ENCODE data around the gene WDR62. TPM values are rescaled to one million over a fixed set of nuclear protein-coding genes. Genes with fewer than 3 reads are reported as not detected.

Gene WDR62
- polyA plus RNA-seq, 1 donor from 2014 or later: 0.35 TPM

DNA sequence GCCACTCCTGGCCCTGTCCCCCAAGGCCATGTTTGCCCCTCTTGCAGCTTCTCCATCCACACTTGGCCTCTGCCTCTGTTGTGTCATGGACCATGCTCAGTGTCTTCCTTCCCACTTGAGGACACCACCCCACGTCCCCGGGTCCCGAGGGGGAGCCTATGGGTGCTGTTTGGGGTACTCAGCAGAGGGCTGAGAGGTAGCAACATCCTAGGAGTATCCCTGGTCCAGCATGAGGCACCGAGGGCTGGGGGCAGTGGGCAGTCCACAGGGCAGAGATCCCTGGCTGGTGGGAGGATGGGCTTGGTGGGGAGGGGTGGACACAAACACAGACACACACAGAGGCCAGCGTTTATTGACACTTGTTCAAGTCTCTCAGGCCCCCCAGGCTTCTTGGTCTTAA is 95.9 kb downstream of the WDR62 start:
- H2AFZ ChIP-seq (ENCODE audit: low read depth, low read length): no peak overlapping the region
- no peaks in the 10 kb centered on the region for H3K79me2 ChIP-seq (replicated peaks; ENCODE audit: insufficient read depth, low read length)
- H3K4me3 ChIP-seq (ENCODE audit: low read length): no peak overlapping the region
- H4K20me1 ChIP-seq (ENCODE audit: insufficient read depth): no peaks in the 10 kb centered on the region
- no peaks in the 10 kb centered on the region for H3K9me2 ChIP-seq (ENCODE audit: insufficient read depth, low read length)
- H3K9ac ChIP-seq (ENCODE audit: low read length): no peak overlapping the region
- no peaks in the 10 kb centered on the region for H3F3A ChIP-seq (ENCODE audit: insufficient read depth, low read length, poor library complexity, severe bottlenecking)
- H3K9me3 ChIP-seq (ENCODE audit: low read length): no peaks in the 10 kb centered on the region
- TF ChIP-seq SMC3 (conservative IDR thresholded peaks at IDR 0.05; ENCODE audit: poor library complexity): no peak
- no peak for TF ChIP-seq MXI1 (conservative IDR thresholded peaks at IDR 0.05; ENCODE audit: poor library complexity, severe bottlenecking)
- no peak for TF ChIP-seq TAF1 (IDR thresholded peaks at IDR 0.05; ENCODE audit: low read depth)
- TF ChIP-seq, protein P1, sequence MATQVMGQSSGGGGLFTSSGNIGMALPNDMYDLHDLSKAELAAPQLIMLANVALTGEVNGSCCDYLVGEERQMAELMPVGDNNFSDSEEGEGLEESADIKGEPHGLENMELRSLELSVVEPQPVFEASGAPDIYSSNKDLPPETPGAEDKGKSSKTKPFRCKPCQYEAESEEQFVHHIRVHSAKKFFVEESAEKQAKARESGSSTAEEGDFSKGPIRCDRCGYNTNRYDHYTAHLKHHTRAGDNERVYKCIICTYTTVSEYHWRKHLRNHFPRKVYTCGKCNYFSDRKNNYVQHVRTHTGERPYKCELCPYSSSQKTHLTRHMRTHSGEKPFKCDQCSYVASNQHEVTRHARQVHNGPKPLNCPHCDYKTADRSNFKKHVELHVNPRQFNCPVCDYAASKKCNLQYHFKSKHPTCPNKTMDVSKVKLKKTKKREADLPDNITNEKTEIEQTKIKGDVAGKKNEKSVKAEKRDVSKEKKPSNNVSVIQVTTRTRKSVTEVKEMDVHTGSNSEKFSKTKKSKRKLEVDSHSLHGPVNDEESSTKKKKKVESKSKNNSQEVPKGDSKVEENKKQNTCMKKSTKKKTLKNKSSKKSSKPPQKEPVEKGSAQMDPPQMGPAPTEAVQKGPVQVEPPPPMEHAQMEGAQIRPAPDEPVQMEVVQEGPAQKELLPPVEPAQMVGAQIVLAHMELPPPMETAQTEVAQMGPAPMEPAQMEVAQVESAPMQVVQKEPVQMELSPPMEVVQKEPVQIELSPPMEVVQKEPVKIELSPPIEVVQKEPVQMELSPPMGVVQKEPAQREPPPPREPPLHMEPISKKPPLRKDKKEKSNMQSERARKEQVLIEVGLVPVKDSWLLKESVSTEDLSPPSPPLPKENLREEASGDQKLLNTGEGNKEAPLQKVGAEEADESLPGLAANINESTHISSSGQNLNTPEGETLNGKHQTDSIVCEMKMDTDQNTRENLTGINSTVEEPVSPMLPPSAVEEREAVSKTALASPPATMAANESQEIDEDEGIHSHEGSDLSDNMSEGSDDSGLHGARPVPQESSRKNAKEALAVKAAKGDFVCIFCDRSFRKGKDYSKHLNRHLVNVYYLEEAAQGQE (IDR thresholded peaks at IDR 0.05; ENCODE audit: borderline replicate concordance): no peak
- TF ChIP-seq, protein P2, sequence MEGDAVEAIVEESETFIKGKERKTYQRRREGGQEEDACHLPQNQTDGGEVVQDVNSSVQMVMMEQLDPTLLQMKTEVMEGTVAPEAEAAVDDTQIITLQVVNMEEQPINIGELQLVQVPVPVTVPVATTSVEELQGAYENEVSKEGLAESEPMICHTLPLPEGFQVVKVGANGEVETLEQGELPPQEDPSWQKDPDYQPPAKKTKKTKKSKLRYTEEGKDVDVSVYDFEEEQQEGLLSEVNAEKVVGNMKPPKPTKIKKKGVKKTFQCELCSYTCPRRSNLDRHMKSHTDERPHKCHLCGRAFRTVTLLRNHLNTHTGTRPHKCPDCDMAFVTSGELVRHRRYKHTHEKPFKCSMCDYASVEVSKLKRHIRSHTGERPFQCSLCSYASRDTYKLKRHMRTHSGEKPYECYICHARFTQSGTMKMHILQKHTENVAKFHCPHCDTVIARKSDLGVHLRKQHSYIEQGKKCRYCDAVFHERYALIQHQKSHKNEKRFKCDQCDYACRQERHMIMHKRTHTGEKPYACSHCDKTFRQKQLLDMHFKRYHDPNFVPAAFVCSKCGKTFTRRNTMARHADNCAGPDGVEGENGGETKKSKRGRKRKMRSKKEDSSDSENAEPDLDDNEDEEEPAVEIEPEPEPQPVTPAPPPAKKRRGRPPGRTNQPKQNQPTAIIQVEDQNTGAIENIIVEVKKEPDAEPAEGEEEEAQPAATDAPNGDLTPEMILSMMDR (IDR thresholded peaks at IDR 0.05; ENCODE audit: poor library complexity, severe bottlenecking): no peak
- TF ChIP-seq RAD21 (conservative IDR thresholded peaks at IDR 0.05): no peak
- no peak for TF ChIP-seq EP300 (conservative IDR thresholded peaks at IDR 0.05; ENCODE audit: poor library complexity, severe bottlenecking)
- no peak for TF ChIP-seq EZH2 (IDR thresholded peaks at IDR 0.05; ENCODE audit: borderline replicate concordance, insufficient read depth, low read length, poor library complexity, severe bottlenecking)
- no peak for TF ChIP-seq POLR2AphosphoS5 (IDR thresholded peaks at IDR 0.05)
- no peaks in the 10 kb centered on the region for H3K27me3 ChIP-seq (ENCODE audit: insufficient read depth, low read depth, low read length)
- H3K36me3 ChIP-seq (ENCODE audit: insufficient read depth, low read length): peaks cover 6% of the 10 kb centered on the region
- no peak overlapping the region for H3K4me2 ChIP-seq (ENCODE audit: low read length)
- H3K27ac ChIP-seq (ENCODE audit: low read length): no peak overlapping the region

DNA sequence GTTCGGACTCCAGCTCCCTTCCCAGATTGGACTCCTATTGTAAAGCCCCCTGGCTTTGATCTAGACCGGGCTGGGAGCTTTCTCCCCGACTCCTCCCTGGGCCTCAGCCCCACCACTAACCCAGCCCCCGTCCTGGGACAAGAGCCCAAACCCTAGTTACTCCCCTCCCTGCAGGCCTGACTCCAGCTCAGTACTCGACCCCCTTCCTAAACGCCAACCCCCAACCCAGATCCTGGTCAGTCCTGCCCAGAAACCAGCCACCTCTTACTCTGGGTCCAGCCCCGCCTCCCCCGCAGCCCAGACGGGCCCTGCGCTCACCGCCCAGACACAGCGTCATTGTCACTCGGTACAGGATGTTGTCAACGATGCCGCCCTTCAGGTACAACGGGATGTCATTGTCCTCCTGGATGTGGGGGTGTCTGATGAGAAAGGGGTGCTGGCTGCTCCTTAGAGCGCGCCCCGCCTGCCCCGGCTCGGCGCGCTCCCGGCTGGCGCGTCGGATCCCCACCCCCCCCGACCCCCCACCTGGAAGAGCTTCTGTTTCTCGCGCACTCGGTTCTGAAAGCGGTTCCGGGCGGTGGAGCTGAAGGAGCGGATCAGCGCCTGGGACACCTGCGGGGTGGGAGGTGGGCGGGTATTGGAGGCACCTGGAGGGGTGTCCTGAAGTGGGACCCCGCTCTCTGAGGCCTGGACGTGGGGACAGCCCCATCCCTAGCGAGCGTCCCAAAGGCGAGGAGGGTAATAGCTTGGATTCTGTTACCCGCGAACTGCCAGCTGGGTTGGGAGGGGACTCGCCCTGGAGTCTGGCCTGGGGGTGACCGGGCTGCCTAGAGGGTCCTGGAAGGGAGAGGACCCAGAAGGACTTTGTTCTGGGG is 96.7 kb downstream of the WDR62 start:
- no peak overlapping the region for H3K9ac ChIP-seq (ENCODE audit: low read length)

More for the DNA sequence above, 96.7 kb downstream of the WDR62 start:
- no peak overlapping the region for H3K27ac ChIP-seq (ENCODE audit: low read length)
- H3K79me2 ChIP-seq (replicated peaks; ENCODE audit: insufficient read depth, low read length): no peaks in the 10 kb centered on the region
- no peaks in the 10 kb centered on the region for H3K9me3 ChIP-seq (ENCODE audit: low read length)
- H3K27me3 ChIP-seq (ENCODE audit: insufficient read depth, low read depth, low read length): no peaks in the 10 kb centered on the region
- no peaks in the 10 kb centered on the region for H3F3A ChIP-seq (ENCODE audit: insufficient read depth, low read length, poor library complexity, severe bottlenecking)
- H3K9me2 ChIP-seq (ENCODE audit: insufficient read depth, low read length): no peaks in the 10 kb centered on the region
- H4K20me1 ChIP-seq (ENCODE audit: insufficient read depth): no peaks in the 10 kb centered on the region
- no peak overlapping the region for H2AFZ ChIP-seq (ENCODE audit: low read depth, low read length)
- no peak for TF ChIP-seq RAD21 (conservative IDR thresholded peaks at IDR 0.05)
- TF ChIP-seq EP300 (conservative IDR thresholded peaks at IDR 0.05; ENCODE audit: poor library complexity, severe bottlenecking): no peak
- TF ChIP-seq, protein P1 (IDR thresholded peaks at IDR 0.05; ENCODE audit: borderline replicate concordance): no peak
- TF ChIP-seq POLR2AphosphoS5 (IDR thresholded peaks at IDR 0.05): no peak
- TF ChIP-seq, protein P2 (IDR thresholded peaks at IDR 0.05; ENCODE audit: poor library complexity, severe bottlenecking): no peak
- no peak for TF ChIP-seq EZH2 (IDR thresholded peaks at IDR 0.05; ENCODE audit: borderline replicate concordance, insufficient read depth, low read length, poor library complexity, severe bottlenecking)
- TF ChIP-seq TAF1 (IDR thresholded peaks at IDR 0.05; ENCODE audit: low read depth): no peak
- TF ChIP-seq SMC3 (conservative IDR thresholded peaks at IDR 0.05; ENCODE audit: poor library complexity): no peak
- no peak for TF ChIP-seq MXI1 (conservative IDR thresholded peaks at IDR 0.05; ENCODE audit: poor library complexity, severe bottlenecking)
- no peak overlapping the region for H3K4me3 ChIP-seq (ENCODE audit: low read length)
- H3K36me3 ChIP-seq (ENCODE audit: insufficient read depth, low read length): no peaks in the 10 kb centered on the region
- H3K4me2 ChIP-seq (ENCODE audit: low read length): no peak overlapping the region

Data from neural cell (in vitro differentiated cells).